GM19043 (cell line): ENCODE data around the gene ACYP2.
"Not testable (repeated sequence)": the region's sequence is repeated elsewhere in the genome, so short reads cannot be mapped to it uniquely, and the experiment has no call there.

Experiments used
- ATAC-seq: cut with Tn5 transposase; IDR thresholded peaks from one replicate; pipeline ENCODE4 v1.9.1; 2021; ENCODE audit warnings: low read depth; ENCODE audit not compliant: unreplicated experiment

Gene ACYP2

DNA sequence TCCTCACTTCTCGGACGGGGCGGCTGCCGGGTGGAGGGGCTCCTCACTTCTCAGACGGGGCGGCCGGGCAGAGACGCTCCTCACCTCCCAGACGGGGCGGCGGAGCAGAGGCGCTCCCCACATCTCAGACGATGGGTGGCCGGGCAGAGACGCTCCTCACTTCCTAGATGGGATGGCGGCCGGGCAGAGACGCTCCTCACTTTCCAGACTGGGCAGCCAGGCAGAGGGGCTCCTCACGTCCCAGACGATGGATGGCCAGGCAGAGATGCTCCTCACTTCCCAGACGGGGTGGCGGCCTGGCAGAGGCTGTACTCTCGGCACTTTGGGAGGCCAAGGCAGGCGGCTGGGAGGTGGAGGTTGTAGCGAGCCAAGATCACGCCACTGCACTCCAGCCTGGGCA, 19.3 kb upstream of the ACYP2 start:
- not testable (repeated sequence) for ATAC-seq

GRCh38 chr2:54097124-54097523, 18.3 kb upstream of the ACYP2 start:
- ATAC-seq: no peak

DNA sequence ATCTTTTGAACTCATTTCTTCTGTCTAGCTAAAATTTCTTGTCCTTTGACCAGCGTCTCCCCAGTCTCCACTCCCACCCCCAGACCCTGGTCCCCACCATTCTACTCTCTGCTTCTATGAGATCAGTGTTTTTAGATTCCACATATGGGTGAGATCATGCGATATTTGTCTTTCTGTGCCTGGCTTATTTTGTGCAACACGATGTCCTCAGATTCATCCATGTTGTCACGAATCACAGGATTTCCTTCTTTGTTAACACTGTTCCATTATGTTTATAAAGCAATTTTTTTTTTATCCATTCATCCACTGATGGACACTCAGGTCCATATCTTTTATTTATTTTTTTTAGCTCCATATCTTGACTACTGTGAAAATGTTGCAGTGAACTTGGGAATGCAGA, 16.0 kb upstream of the ACYP2 start:
- no peak for ATAC-seq

DNA sequence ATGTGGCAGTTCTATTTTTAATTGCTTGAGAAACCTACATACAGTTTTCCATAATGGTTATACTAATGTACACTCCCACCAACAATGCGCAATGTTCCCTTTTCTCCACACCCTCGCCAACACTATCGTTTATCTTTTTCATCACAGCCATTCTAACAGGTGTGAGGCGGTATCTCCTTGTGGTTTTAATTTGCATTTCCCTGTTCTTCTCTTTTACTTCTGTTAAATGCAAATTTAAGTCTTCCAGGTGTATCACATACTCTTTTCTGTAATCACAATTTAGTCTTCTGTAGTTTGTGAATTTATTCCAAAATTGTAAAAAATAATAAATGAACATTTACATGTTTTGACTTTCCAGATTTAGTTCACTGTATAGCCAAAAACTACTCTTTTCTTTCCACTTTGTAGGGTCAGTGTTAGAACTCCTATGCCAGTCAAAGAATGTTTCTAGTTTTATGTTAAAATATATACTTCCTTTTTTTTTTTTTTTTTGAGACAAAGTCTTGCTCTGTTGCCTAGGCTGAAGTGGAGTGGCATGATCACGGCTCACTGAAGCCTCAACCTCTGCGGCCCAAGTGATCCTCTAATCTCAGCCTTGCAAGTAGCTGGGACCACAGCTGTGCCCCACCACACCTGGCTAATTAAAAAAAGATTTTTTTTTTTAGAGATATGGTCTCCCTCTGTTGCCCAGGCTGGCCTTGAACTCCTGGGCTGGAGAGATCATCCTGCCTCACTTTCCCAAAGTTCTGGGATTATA, 15.4 kb upstream of the ACYP2 start:
- ATAC-seq: peak; percentile 72

- no peak for ATAC-seq
Measured at GRCh38 chr2:54100772-54101171, 14.6 kb upstream of the ACYP2 start.

DNA sequence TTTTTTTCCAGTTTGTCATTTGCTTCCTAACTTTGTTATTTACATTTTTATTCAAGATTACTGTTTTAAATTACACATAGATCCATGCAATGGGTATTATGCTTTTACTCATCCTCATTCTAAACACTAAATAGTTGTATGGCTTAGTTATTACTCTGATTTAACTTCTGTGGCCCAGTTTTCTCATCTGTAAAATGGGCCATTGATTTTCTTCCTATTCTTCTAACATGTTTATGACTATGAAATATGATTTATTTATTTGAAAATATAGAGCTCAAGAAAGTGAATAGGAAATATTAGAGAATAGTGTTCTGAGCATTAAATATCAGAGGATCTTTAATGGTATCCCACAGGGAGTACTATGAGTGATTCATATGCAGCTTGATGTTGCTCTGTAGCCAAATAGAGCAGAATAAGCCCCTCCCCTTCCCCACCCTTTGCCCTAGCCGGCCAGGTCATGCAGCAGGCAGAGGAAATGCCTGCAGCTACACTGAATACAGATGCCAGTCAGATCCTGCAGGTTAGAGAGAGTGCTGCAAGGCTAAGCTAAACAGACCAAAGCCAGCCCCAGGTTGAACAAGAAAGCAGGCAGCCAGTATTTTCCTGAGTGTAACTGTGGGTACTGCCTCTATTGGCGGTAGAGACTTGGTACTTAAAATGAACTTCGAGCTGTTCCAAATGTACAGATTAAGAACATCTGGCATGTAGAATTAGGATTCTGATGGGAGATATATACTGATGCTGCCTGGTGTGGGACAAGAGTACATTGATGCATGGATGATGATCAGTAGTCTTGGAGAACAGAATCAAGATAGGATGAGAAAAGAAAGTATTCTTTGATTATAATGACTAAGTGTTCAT, 11.7 kb upstream of the ACYP2 start:
- no peak for ATAC-seq

DNA sequence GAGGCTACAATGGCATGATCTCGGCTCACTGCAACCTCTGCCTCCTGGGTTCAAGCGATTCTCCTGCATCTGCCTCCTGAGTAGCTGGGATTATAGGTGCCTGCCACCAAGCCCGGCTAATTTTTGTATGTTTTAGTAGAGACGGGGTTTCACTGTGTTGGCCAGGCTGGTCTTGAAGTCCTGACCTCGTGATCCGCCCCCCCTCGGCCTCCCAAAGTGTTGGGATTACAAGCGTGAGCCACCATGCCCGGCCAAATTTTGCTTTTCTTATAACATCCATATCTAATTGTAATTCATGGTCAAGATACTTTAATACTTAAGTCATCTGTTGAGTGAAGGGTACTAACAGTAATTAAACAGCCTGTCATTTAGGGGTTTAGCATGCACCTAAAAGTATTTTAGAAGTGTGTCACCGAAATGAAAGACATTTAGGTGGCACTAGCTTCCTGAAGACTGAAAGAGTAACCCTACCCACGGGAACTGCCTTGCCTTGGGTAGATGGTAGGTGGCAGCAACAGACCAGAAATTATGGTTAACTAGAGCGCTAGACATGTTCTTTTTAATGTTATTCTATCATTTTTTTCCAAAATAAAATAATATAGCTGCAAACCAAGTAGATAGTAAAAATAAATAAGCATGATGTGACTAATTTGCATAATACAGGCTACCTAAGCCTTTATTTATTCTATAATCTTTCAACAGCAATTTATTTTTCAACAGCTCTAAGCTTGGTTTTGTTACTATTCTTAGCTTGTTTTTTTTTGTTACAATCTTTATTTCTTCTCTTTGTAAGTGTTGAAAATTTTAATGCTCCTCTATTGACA, 8.6 kb upstream of the ACYP2 start:
- ATAC-seq: peak; percentile 45

- ATAC-seq: no peak
Measured at GRCh38 chr2:54107455-54107764, 8.0 kb upstream of the ACYP2 start.

- no peak for ATAC-seq
Measured at GRCh38 chr2:54107903-54108615, 7.4 kb upstream of the ACYP2 start.

DNA sequence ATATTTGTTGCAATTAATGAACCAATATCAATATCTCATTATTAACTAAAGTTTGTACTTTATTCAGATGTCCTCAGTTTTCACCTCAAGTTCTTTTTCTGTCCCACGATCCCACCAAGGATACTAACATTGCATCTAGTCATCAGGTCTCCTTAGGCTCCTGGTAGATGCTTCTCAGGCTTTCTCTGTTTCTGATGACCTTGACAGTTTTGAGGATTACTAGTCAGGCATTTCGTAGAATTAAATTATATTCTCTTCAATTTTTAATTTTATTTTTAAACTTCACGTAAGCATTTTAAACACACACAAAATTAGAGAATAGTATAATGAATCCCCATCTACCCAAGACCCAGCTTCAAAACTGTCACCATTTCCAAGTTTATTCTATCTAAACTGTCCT, 5.6 kb upstream of the ACYP2 start:
- no peak for ATAC-seq

GRCh38 chr2:54114479-54114878, 936 bp upstream of the ACYP2 start:
- ATAC-seq: not testable (repeated sequence)

- ATAC-seq: no peak
Measured at GRCh38 chr2:54114936-54115283, 505 bp upstream of the ACYP2 start.

GRCh38 chr2:54116598-54116997, 1.2 kb downstream of the ACYP2 start:
- ATAC-seq: not testable (repeated sequence)

DNA sequence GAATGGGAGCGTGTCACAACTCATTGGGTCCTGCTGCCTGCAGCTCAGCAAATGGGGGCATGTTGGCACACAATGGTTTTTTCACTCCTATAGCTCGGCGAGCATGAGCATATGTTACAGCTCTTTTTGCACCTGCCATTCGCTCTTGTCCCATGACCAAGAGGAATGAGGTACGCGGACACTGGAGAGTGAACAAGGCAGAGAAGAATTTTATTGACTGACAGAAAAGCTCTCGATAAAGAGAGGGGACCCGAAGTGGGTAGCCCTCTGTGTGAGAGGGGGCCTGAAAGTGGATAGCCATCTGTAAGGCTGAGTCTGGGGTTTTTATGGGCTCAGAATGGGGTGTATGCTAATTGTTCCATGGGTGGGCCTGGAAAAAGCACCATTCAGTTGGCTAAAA, 5.5 kb downstream of the ACYP2 start:
- no peak for ATAC-seq

DNA sequence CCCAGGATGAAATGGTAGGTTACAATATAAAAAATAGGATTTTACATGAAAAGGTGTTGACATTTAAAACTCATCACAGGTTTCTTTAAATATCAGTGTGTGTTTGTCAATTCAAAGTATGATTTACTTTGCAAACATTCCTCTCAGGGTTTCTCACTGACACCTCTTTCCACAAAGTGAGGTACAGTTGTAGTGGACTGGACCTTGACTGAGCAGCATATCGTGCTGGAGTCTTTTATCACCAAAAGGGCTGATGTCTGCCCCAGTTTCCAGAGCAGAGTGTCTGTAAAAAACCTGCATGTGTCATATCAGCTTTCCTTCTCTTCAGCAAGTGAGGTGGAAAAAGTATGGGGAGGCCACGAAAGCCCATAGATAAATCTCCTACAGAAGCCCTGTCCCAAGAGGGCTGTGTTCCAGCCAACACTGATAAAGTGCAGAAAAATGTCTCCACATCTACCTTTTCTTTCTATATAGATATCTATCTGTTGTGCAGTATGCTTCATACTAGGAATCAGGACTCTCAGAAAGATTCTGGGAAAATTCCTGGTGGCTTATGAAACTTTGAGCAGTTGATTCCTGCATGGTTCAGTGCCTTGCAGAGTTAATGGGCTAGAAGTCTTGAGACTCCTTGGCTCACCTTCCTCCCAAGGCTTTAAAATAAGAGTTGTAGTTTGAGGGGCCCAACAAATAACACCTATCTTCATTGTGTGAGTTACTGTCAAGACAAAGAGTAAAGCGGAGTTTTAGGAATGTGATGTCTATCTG, 6.9 kb downstream of the ACYP2 start:
- ATAC-seq: no peak

- no peak for ATAC-seq
Measured at GRCh38 chr2:54122939-54123338, 7.5 kb downstream of the ACYP2 start.

GRCh38 chr2:54127174-54127573, 11.8 kb downstream of the ACYP2 start:
- ATAC-seq: not testable (repeated sequence)

GRCh38 chr2:54133056-54133455, 17.6 kb downstream of the ACYP2 start:
- ATAC-seq: no peak

DNA sequence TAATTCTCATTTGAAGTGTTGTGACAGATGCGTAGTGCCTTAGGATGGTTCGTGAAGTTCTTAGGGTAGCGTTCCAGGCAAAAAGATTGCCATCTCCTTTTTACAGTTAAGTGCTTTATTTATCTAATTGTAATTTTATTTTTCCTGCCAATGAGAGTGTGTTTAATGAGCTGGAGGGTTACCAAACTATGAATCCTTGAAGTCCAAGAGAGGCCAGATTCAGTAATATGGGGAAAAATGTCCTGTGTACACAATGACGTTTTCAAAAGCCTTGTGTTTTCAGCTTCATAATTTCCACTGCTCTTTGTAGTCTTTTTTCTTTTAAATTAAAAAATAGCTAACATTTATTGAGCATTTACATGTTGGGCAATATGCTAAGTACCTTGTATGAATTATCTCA, 23.8 kb downstream of the ACYP2 start:
- no peak for ATAC-seq

GRCh38 chr2:54143780-54144179, 28.4 kb downstream of the ACYP2 start:
- ATAC-seq: no peak
